Osteocyte (in vitro differentiated cells): Measurements from ENCODE around the gene MTOR. TPM values are rescaled to one million over a fixed set of nuclear protein-coding genes. Genes with fewer than 3 reads are reported as not detected.

ENCODE experiments used
- DNase-seq: peaks from one replicate; pipeline ENCODE4 v3.0.0; 2021; ENCODE audit warnings: mixed read lengths; ENCODE audit not compliant: unreplicated experiment; ENCODE audit errors: extremely low spot score
- H3K27ac Mint-ChIP-seq: one replicate; pipeline ENCODE4 v1.8.0; 2021; ENCODE audit warnings: mild to moderate bottlenecking, mixed read lengths; ENCODE audit not compliant: unreplicated experiment
- H3K27me3 Mint-ChIP-seq: one replicate; pipeline ENCODE4 v1.8.0; 2021; ENCODE audit warnings: mixed read lengths; ENCODE audit not compliant: unreplicated experiment
- H3K36me3 Mint-ChIP-seq: one replicate; pipeline ENCODE4 v1.8.0; 2021; ENCODE audit warnings: mixed read lengths; ENCODE audit not compliant: unreplicated experiment
- H3K4me1 Mint-ChIP-seq: one replicate; pipeline ENCODE4 v1.8.0; 2021; ENCODE audit warnings: mixed read lengths; ENCODE audit not compliant: unreplicated experiment
- H3K4me3 Mint-ChIP-seq: one replicate; pipeline ENCODE4 v1.8.0; 2021; ENCODE audit warnings: mild to moderate bottlenecking, moderate library complexity, mixed read lengths; ENCODE audit not compliant: unreplicated experiment
- H3K9me3 Mint-ChIP-seq: one replicate; pipeline ENCODE4 v1.8.0; 2021; ENCODE audit warnings: mixed read lengths; ENCODE audit not compliant: unreplicated experiment
- total RNA-seq: library from RNA; stranded (reverse); gene quantifications from 2 replicates; pipeline ENCODE4 v1.2.1, GENCODE V29; 2021
- TF ChIP-seq, protein P1 (sequence below): fragments of 200-600 bp; sonication (generic); IDR thresholded peaks from 2 replicates; pipeline ENCODE4 v1.5.0; 2021; ENCODE audit warnings: antibody characterized with exemption, mild to moderate bottlenecking, moderate library complexity

The MTOR gene
- total RNA-seq, 1 donor from 2014 or later = 42.1 TPM

DNA sequence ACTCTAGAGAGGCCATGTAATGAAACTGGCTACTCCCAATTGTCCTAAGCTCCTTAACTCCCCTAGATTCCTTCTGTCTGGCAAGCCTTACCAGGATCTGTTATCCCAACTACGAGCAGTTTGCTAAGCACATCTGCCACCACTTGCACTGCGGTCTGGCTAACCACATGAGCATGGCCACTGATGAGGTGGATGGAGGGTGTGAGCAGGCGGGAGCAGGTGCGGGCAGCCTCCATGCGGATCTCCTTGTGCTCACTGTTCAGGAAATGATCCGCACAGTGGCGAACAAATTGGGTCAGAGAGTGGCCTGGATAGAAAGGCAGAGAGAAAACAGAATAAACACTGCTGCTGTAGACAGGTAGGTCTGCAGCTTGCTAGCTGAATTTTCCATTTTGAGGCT lies 24.0 kb downstream of the MTOR start:
- Mint-ChIP-seq H3K27me3 (no peaks in the 10 kb centered on the region), H3K36me3 (peaks cover 50% of the 10 kb centered on the region), H3K27ac (no peak overlapping the region), H3K4me1 (no peaks in the 10 kb centered on the region), H3K4me3 (no peak overlapping the region), H3K9me3 (no peaks in the 10 kb centered on the region)
- DNase-seq = no peak
- TF ChIP-seq, protein P1, sequence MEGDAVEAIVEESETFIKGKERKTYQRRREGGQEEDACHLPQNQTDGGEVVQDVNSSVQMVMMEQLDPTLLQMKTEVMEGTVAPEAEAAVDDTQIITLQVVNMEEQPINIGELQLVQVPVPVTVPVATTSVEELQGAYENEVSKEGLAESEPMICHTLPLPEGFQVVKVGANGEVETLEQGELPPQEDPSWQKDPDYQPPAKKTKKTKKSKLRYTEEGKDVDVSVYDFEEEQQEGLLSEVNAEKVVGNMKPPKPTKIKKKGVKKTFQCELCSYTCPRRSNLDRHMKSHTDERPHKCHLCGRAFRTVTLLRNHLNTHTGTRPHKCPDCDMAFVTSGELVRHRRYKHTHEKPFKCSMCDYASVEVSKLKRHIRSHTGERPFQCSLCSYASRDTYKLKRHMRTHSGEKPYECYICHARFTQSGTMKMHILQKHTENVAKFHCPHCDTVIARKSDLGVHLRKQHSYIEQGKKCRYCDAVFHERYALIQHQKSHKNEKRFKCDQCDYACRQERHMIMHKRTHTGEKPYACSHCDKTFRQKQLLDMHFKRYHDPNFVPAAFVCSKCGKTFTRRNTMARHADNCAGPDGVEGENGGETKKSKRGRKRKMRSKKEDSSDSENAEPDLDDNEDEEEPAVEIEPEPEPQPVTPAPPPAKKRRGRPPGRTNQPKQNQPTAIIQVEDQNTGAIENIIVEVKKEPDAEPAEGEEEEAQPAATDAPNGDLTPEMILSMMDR = no peak

DNA sequence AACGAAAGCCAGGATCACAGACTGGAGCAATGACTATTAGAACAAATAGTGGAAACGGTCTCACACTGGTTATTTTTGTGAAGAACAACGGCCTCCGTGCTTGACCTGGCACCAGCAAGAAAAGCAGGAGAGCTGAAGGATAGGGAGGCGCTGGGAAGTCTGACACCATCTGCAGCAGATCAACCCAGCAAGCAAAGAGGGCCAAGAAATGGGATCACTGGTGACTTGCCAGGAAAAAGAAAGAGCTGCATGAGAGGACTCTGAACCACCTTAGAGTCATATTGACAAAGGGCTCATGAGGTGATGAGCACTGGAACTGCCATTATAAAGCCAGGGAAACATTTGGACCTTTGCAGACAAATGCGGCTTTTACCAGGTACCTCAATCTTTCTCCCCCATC lies 25.0 kb downstream of the MTOR start:
- no peaks in the 10 kb centered on the region for H3K27me3 Mint-ChIP-seq
- TF ChIP-seq, protein P1 = no peak
- H3K4me3 Mint-ChIP-seq = no peak overlapping the region
- no peak for DNase-seq
- no peaks in the 10 kb centered on the region for H3K9me3 Mint-ChIP-seq
- no peak overlapping the region for H3K27ac Mint-ChIP-seq
- peaks cover 48% of the 10 kb centered on the region for H3K36me3 Mint-ChIP-seq
- H3K4me1 Mint-ChIP-seq = no peaks in the 10 kb centered on the region

DNA sequence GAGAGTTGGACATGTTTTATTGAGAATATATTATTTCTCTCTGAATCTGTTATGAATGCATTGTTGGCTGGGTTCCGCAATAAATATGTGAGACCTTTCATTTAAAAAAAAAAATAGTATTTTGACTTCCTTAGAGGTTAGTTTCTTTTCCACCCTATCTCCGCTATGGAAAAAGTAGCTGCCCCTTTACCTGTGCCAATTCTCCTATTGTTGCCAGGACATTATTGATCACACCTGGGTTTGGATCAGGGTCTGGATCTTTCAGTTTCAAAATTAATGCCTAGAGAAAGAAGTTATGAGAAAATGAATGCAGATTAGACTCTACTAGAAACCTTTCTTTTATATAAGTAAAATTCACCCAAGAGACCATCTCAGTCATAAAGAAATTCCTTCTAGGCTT lies 29.1 kb downstream of the MTOR start:
- Mint-ChIP-seq H3K9me3 (no peaks in the 10 kb centered on the region), H3K4me3 (no peak overlapping the region), H3K36me3 (peaks cover 58% of the 10 kb centered on the region), H3K27me3 (no peaks in the 10 kb centered on the region), H3K4me1 (no peaks in the 10 kb centered on the region), H3K27ac (no peak overlapping the region)
- TF ChIP-seq, protein P1 = no peak
- DNase-seq = no peak

DNA sequence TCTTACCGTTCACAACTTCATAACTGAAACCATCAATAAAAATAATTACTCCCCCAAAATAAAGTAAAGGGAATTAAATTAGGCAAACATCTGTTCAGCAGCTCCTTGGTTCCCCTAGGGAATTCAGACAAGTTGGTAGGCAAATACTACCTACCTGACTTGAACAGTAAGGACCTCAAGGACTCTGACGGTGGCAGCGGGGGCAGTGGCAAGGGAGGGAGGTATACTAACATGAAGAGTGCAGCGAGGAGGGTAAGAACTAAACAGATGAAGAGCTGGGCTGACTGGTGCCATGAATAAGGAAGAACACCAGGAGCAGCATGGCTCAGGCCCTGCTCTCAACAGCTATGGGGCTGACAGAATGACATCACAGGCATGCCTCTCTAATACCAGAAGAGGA lies 33.1 kb downstream of the MTOR start:
- TF ChIP-seq, protein P1 = no peak
- Mint-ChIP-seq H3K36me3 (peaks cover 61% of the 10 kb centered on the region), H3K9me3 (no peaks in the 10 kb centered on the region), H3K4me1 (no peaks in the 10 kb centered on the region), H3K27me3 (no peaks in the 10 kb centered on the region), H3K27ac (no peak overlapping the region), H3K4me3 (no peak overlapping the region)
- DNase-seq = no peak

DNA sequence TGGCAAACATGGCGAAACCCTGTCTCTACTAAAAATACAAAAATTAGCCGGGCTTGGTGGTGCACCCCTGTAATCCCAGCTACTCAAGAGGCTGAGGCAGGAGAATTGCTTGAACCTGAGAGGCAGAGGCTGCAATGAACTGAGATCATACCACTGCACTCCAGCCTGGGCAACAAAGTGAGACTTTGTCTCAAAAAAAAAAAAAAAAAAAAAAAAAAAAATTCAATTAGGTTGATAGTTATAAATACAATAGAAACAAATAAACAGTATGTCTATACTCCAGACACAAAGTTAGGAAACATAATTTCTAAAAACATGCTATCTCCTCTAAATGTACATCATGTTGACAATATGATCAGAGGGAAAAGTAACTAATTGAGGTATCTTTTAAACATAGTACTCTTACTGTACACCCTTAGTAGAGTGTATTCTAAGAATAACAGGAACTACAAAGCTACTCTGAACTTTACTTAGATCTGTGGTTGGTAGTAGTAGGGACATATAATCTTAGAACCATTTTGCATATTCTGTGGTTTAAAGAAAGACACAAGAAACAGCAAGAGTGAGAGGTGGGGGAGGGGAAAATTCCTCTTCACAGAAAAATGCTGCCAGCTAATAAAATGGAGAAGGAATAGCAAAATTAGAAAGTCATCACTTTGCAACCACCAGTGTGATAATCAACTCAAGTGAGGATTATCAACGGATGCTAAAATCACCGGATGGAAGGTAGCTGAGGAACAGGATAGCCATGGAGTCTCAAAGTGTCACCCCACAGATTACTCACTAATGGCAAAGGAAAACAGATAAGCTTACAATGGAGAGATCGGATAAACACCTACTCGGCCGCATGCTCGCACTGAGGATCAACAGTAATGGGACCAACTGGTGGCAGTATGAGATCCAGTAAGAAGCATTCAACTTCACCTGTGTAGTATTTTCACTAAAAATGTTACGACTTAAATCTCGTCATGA lies 35.0 kb downstream of the MTOR start:
- H3K9me3 Mint-ChIP-seq = no peaks in the 10 kb centered on the region
- H3K4me1 Mint-ChIP-seq = no peaks in the 10 kb centered on the region
- no peak overlapping the region for H3K27ac Mint-ChIP-seq
- H3K27me3 Mint-ChIP-seq = no peaks in the 10 kb centered on the region
- no peak for DNase-seq
- TF ChIP-seq, protein P1 = no peak
- no peak overlapping the region for H3K4me3 Mint-ChIP-seq
- H3K36me3 Mint-ChIP-seq = peaks cover 53% of the 10 kb centered on the region
